RWPE2 (cell line): Measurements from ENCODE around the gene PCBP1.

Experiments used
- ATAC-seq: fragments of 200-7000 bp; cut with Tn5 transposase; 3 replicates; pipeline ENCODE4 v1.9.1; 2021; ENCODE audit warnings: low read depth
- DNase-seq: peaks from one replicate; pipeline ENCODE4 v3.0.0-alpha.2; 2020; ENCODE audit warnings: low spot score
- H3K27ac ChIP-seq: fragments of 450-650 bp; 2 replicates; pipeline ENCODE4 v1.5.1; 2017; ENCODE audit warnings: mild to moderate bottlenecking; ENCODE audit not compliant: poor library complexity, severe bottlenecking
- H3K27me3 ChIP-seq: fragments of 250-450 bp; sonication (Bioruptor Pico); 2 replicates; pipeline ENCODE4 v1.5.1; 2021; ENCODE audit warnings: mild to moderate bottlenecking, moderate library complexity; ENCODE audit not compliant: insufficient read depth, poor library complexity, severe bottlenecking
- H3K36me3 ChIP-seq: fragments of 250-450 bp; sonication (Bioruptor Pico); 2 replicates; pipeline ENCODE4 v1.5.1; 2020; ENCODE audit warnings: low read depth, mild to moderate bottlenecking, moderate library complexity
- H3K4me1 ChIP-seq: fragments of 250-450 bp; sonication (Bioruptor Pico); 2 replicates; pipeline ENCODE4 v1.5.1; 2021; ENCODE audit warnings: mild to moderate bottlenecking, moderate library complexity; ENCODE audit not compliant: insufficient read depth, poor library complexity, severe bottlenecking
- H3K4me3 ChIP-seq: fragments of 250-450 bp; sonication (Bioruptor Pico); 2 replicates; pipeline ENCODE4 v1.5.1; 2021; ENCODE audit warnings: mild to moderate bottlenecking, moderate library complexity; ENCODE audit not compliant: severe bottlenecking
- H3K9me3 ChIP-seq: fragments of 250-450 bp; sonication (Bioruptor Pico); 2 replicates; pipeline ENCODE4 v1.5.1; 2021; ENCODE audit warnings: mild to moderate bottlenecking, moderate library complexity; ENCODE audit not compliant: severe bottlenecking
- CTCF ChIP-seq: fragments of 450-650 bp; IDR thresholded peaks from one replicate; pipeline ENCODE4 v1.5.1; 2017; ENCODE audit warnings: mild to moderate bottlenecking, moderate library complexity; ENCODE audit not compliant: poor library complexity, severe bottlenecking

PCBP1 gene

DNA sequence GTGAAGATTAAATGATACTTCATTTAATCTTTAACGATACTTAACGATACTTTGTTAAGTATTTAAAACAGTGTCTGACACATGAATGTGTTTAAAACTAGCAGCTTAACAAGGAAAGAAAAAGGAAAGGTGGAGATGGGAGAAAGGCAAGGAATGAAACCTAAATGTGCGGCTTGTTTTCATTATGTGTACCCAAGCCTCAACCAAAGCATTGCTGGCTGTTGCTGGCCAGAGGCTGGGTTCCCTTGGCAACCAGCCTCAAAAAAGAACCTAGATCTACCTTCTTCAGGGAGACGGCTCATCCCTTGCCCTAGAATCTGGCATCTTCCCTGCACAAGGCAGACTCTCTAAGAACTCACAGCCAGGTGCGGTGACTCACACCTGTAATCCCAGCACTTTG, 13.8 kb upstream of the PCBP1 start:
- no peak for TF ChIP-seq CTCF
- no peak for DNase-seq
- Histone ChIP-seq H3K27ac (no peak overlapping the region), H3K36me3 (peaks cover 46% of the 10 kb centered on the region), H3K27me3 (no peaks in the 10 kb centered on the region), H3K9me3 (no peaks in the 10 kb centered on the region), H3K4me3 (no peak overlapping the region), H3K4me1 (no peaks in the 10 kb centered on the region)
- ATAC-seq, result no peak

- no peak for TF ChIP-seq CTCF
- no peak for ATAC-seq
- no peak for DNase-seq
- Histone ChIP-seq H3K4me3 (no peak overlapping the region), H3K9me3 (no peaks in the 10 kb centered on the region), H3K4me1 (peaks cover 5% of the 10 kb centered on the region), H3K27me3 (no peaks in the 10 kb centered on the region), H3K36me3 (peaks cover 59% of the 10 kb centered on the region), H3K27ac (no peak overlapping the region)
Observed at GRCh38 chr2:70078384-70078783, 8.9 kb upstream of the PCBP1 start.

DNA sequence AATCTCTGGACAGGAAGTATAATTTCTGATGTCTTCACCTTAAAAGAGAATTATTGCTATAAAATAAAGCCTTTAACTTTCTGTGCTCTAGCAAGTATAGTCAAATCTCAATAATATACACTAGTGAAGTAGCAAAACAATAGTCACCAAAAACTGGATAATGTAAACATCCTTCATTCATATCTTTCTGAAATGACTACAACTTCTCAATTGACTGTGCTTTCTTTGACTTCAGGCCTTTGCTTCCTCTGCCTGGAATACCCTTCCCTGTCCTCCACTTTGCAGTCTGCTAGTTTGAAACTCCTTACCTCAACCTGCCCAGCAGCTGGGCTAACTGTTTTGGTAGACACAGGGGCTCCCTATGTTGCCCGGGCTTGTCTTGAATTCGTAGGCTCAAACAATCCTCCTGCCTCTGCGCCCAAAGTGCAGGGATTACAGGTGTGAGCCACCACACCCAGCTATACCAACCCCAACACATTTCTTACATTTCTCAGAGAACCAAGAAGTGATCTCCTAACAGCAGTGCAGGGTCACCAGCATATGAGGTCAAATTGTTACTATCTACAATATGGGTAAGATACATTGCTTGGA, 6.6 kb upstream of the PCBP1 start:
- no peak overlapping the region for H3K4me3 ChIP-seq
- no peak overlapping the region for H3K27ac ChIP-seq
- no peaks in the 10 kb centered on the region for H3K27me3 ChIP-seq
- DNase-seq (no peak), ATAC-seq (no peak)
- peaks cover 14% of the 10 kb centered on the region for H3K4me1 ChIP-seq
- H3K9me3 ChIP-seq, result no peaks in the 10 kb centered on the region
- peaks cover 67% of the 10 kb centered on the region for H3K36me3 ChIP-seq
- no peak for TF ChIP-seq CTCF

GRCh38 chr2:70081221-70081620, 6.1 kb upstream of the PCBP1 start:
- Histone ChIP-seq H3K4me3 (no peak overlapping the region), H3K9me3 (no peaks in the 10 kb centered on the region), H3K36me3 (peaks cover 62% of the 10 kb centered on the region), H3K27me3 (no peaks in the 10 kb centered on the region), H3K4me1 (peaks cover 19% of the 10 kb centered on the region), H3K27ac (no peak overlapping the region)
- DNase-seq (no peak), ATAC-seq (no peak)
- no peak for TF ChIP-seq CTCF

DNA sequence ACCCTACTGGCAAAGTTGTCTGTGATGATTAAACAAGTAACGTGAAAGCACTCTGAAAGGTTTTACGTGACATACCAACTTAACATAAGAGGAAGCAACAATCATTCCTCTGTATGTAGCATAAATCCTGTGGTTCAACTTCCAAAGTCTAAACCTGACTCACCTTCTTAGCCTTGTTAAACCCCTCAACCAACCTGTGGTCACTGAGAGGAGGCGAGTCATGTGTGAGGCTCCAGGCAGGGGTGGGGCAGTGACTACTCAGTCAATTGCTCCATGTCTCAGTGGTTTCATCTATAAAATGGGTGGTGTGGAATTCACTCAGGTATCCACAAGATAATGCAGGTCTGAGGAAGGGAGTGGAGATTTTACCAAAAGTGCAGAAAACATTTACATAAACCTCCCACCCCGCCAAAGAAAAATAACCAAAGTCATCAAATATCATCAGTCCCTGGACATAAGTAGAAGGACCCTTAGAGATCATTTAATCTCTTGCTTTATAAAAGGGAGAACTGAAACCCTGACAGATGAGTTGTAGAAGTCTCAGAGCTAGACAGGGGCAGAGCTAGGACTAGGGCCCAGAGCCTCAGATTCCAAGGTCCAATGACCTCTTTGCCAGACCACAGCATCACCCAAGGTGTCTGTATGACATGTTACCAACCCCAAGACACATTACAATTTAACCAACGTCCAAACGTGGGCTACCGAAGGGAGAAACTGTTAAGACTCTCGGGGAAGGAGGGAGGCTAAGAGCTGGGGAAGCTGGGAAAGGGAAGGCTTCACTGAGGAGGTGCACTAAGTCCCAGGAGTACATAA, 3.7 kb upstream of the PCBP1 start:
- DNase-seq, result no peak
- peak; percentile 37; the same call in 2 of the 3 replicates for ATAC-seq
- no peak for TF ChIP-seq CTCF
- no peaks in the 10 kb centered on the region for H3K27me3 ChIP-seq
- H3K36me3 ChIP-seq, result peaks cover 48% of the 10 kb centered on the region
- H3K4me3 ChIP-seq, result no peak overlapping the region
- H3K27ac ChIP-seq, result peak overlapping the region; percentile 96
- H3K4me1 ChIP-seq, result peaks cover 19% of the 10 kb centered on the region
- H3K9me3 ChIP-seq, result no peaks in the 10 kb centered on the region
